ENCODE data around the gene LRFN5. TPM values are rescaled to one million over a fixed set of nuclear protein-coding genes. Genes with fewer than 3 reads are reported as not detected.

Gene LRFN5
- total RNA-seq, 4 donors from 2014 or later = 0.26 to 45.1 (median 4.6) TPM

- Histone ChIP-seq H3K27me3 (no peaks in the 10 kb centered on the region), H3K27ac (no peak overlapping the region), H3K9me3 (no peaks in the 10 kb centered on the region), H3K4me3 (no peak overlapping the region), H3K36me3 (no peaks in the 10 kb centered on the region), H3K4me1 (no peaks in the 10 kb centered on the region)
- TF ChIP-seq CTCF (IDR thresholded peaks at IDR 0.05) (no peak), POLR2A (IDR thresholded peaks at IDR 0.05) (no peak)
- intact Hi-C loops (cut with DNase I; ENCODE audit: low total_unique reads) = no loop called here
- no peak for DNase-seq
Observed at GRCh38 chr14:41758011-41758665, 151.5 kb downstream of the LRFN5 start.

GRCh38 chr14:41761204-41761603, 154.5 kb downstream of the LRFN5 start:
- TF ChIP-seq CTCF (IDR thresholded peaks at IDR 0.05) = no peak
- H3K36me3 ChIP-seq = no peaks in the 10 kb centered on the region
- no peaks in the 10 kb centered on the region for H3K9me3 ChIP-seq
- H3K4me3 ChIP-seq = no peak overlapping the region
- no peaks in the 10 kb centered on the region for H3K27me3 ChIP-seq
- no peaks in the 10 kb centered on the region for H3K4me1 ChIP-seq
- intact Hi-C loops (cut with DNase I; ENCODE audit: low total_unique reads) = no loop called here
- no peak for DNase-seq
- no peak overlapping the region for H3K27ac ChIP-seq

- TF ChIP-seq CTCF (IDR thresholded peaks at IDR 0.05) (no peak), POLR2A (IDR thresholded peaks at IDR 0.05) (no peak)
- intact Hi-C loops (cut with DNase I; ENCODE audit: low total_unique reads) = no loop called here
- DNase-seq = no peak
- Histone ChIP-seq H3K27ac (no peak overlapping the region), H3K27me3 (no peaks in the 10 kb centered on the region), H3K4me3 (no peak overlapping the region), H3K4me1 (no peaks in the 10 kb centered on the region), H3K36me3 (no peaks in the 10 kb centered on the region), H3K9me3 (no peaks in the 10 kb centered on the region)
Observed at GRCh38 chr14:41766772-41767171, 160.1 kb downstream of the LRFN5 start.

GRCh38 chr14:41773536-41774279, 167.0 kb downstream of the LRFN5 start:
- no peaks in the 10 kb centered on the region for H3K27me3 ChIP-seq
- intact Hi-C loops (cut with DNase I; ENCODE audit: low total_unique reads) = no loop called here

More at GRCh38 chr14:41773536-41774279, 167.0 kb downstream of the LRFN5 start:
- Histone ChIP-seq H3K4me1 (peaks cover 0 to 2% of the 10 kb centered on the region in 2 donors), H3K27ac (no peak overlapping the region), H3K4me3 (no peak overlapping the region), H3K9me3 (no peaks in the 10 kb centered on the region), H3K36me3 (no peaks in the 10 kb centered on the region)
- TF ChIP-seq POLR2A (IDR thresholded peaks at IDR 0.05) (no peak), CTCF (IDR thresholded peaks at IDR 0.05) (no peak)
- no peak for DNase-seq
